HepG2 (cell line): Measurements from ENCODE around the gene FMN2. TPM values are rescaled to one million over a fixed set of nuclear protein-coding genes. Genes with fewer than 3 reads are reported as not detected.

Source experiments
- ATAC-seq: fragments of 200-7000 bp; cut with Tn5 transposase; 3 replicates; pipeline ENCODE4 v1.9.1; 2020; ENCODE audit warnings: mild to moderate bottlenecking, moderate library complexity
- BruUV-seq: library from RNA; stranded (reverse); fragments of 400-500 nt; replicated peaks from 2 replicates; lab custom pipeline; 2021; lab: Mats Ljungman, UMichigan
- CTCF ChIA-PET: fragments of 300-600 bp; formaldehyde crosslinking; extraction: SDS; loops from one replicate; lab custom pipeline; 2021; ENCODE audit warnings: low total read pairs, inconsistent platforms, low intra/inter-chr PET ratio; lab: Yijun Ruan, JAX
- POLR2A ChIA-PET: fragments of 350-600 bp; sonication (Branson Sonifier 250); formaldehyde crosslinking; loops from one replicate; lab custom pipeline; 2020; ENCODE audit warnings: antibody characterized with exemption, inconsistent platforms; lab: Yijun Ruan, JAX
- DNase-seq: peaks from one replicate; pipeline ENCODE4 v3.0.0-alpha.2; 2015; ENCODE audit warnings: low spot score
- FAIRE-seq: peaks from 3 replicates; lab custom pipeline; 2011; peaks lifted over from hg19 to GRCh38; lab: Jason Lieb, UNC
- H2AFZ ChIP-seq: one replicate; pipeline ENCODE4 v1.6.1; 2011; ENCODE audit warnings: low read length, inconsistent platforms
- H3K27ac ChIP-seq: fragments of 300-600 bp; 3 replicates; pipeline ENCODE4 v1.8.0; 2011; ENCODE audit warnings: mixed run types, mild to moderate bottlenecking, mixed read lengths, low read length, inconsistent platforms; ENCODE audit not compliant: insufficient read depth; ENCODE audit errors: extremely low read length
- H3K27me3 ChIP-seq, 2 experiments: fragments of 200-600 bp in 1 of 2; 2 replicates in 1 of 2; 3 replicates in 1 of 2; pipeline versions ENCODE4 v1.6.0 to v1.8.0; 2011; ENCODE audit warnings: low read length in 2 of 2, mild to moderate bottlenecking in 2 of 2, moderate library complexity in 2 of 2, inconsistent platforms in 1 of 2; ENCODE audit not compliant: insufficient read depth in 2 of 2, control insufficient read depth in 1 of 2
- H3K36me3 ChIP-seq, 2 experiments: fragments of 200-600 bp in 1 of 2; replicated peaks in 1 of 2; 2 replicates in 1 of 2; 3 replicates in 1 of 2; pipeline versions ENCODE4 v1.5.1 to v1.8.0; 2011; ENCODE audit warnings: low read length in 2 of 2, inconsistent platforms in 1 of 2; ENCODE audit not compliant: insufficient read depth in 2 of 2, control insufficient read depth in 1 of 2
- H3K4me1 ChIP-seq: 2 replicates; pipeline ENCODE4 v1.5.1; 2012; ENCODE audit warnings: low read length, inconsistent platforms; ENCODE audit not compliant: insufficient read depth
- H3K4me2 ChIP-seq: 2 replicates; pipeline ENCODE4 v1.6.0; 2011; ENCODE audit warnings: low read depth, low read length, inconsistent platforms
- H3K4me3 ChIP-seq, 3 experiments: fragments of 200-600 bp in 1 of 3; sonication (generic), shearing (Covaris generic) in 1 of 3; replicated peaks in 1 of 3; 2 replicates each; pipeline ENCODE4 v1.5.1; 2011 to 2016; ENCODE audit warnings: low read length in 3 of 3, inconsistent platforms in 2 of 3, low read depth in 2 of 3, mild to moderate bottlenecking in 2 of 3, control low read depth in 1 of 3, mixed read lengths in 1 of 3; ENCODE audit not compliant: insufficient read depth in 1 of 3
- H3K79me2 ChIP-seq: one replicate; pipeline ENCODE4 v1.6.1; 2011; ENCODE audit warnings: low read length, inconsistent platforms; ENCODE audit not compliant: insufficient read depth
- H3K9ac ChIP-seq: 2 replicates; pipeline ENCODE4 v1.6.0; 2011; ENCODE audit warnings: mild to moderate bottlenecking, low read depth, low read length, inconsistent platforms; ENCODE audit not compliant: insufficient read depth
- H3K9me3 ChIP-seq: 2 replicates; pipeline ENCODE4 v1.5.1; 2012; ENCODE audit warnings: mild to moderate bottlenecking, low read length
- H4K20me1 ChIP-seq: 2 replicates; pipeline ENCODE4 v1.6.0; 2011; ENCODE audit warnings: inconsistent platforms, mild to moderate bottlenecking, low read length, moderate library complexity; ENCODE audit not compliant: insufficient read depth
- NR2F6 ChIP-seq, 2 experiments: IDR thresholded peaks; 2 replicates each; pipeline ENCODE4 v1.6.1; 2016; ENCODE audit warnings: antibody characterized with exemption in 1 of 2, mild to moderate bottlenecking in 1 of 2
- SOX5 ChIP-seq: IDR thresholded peaks from 2 replicates; pipeline ENCODE4 v1.6.1; 2016; ENCODE audit warnings: borderline replicate concordance
- ZNF382 ChIP-seq: sonication (generic); formaldehyde crosslinking; IDR thresholded peaks from 2 replicates; pipeline ENCODE4 v1.5.0; 2020; ENCODE audit warnings: missing genetic modification reagents, mild to moderate bottlenecking, borderline replicate concordance
- ZNF703 ChIP-seq: sonication (generic); formaldehyde crosslinking; IDR thresholded peaks from 2 replicates; pipeline ENCODE4 v1.5.1; 2020; ENCODE audit warnings: missing genetic modification reagents, mild to moderate bottlenecking, moderate library complexity, borderline replicate concordance
- WGBS: methylation state at CpG from one replicate; pipeline ENCODE4 v1.1.6; 2017; ENCODE audit warnings: low lambda C conversion rate; 5-methylcytosine and 5-hydroxymethylcytosine counted together
- in situ Hi-C: cut with HindIII; loops from 2 replicates; pipeline ENCODE4 v1.10.0; 2017; ENCODE audit warnings: low pct_unique_long_range_greater_than_20kb; ENCODE audit not compliant: extremely low pct_ligation_motif_present
- intact Hi-C: fragments of 100-400 bp; cut with micrococcal nuclease; formaldehyde crosslinking; loops from one replicate; pipeline ENCODE4 v1.10.0; 2022; ENCODE audit not compliant: unreplicated experiment
- polyA plus RNA-seq, 8 experiments: library from polyadenylated mRNA; depleted of rRNA in 3 of 8; stranded (reverse) in 7 of 8; unstranded in 1 of 8; fragments of >200 nt; fragmentation: Illumina TruSeq in 4 of 8; extraction: Trizol in 4 of 8; gene quantifications; 2 replicates each; pipeline versions ENCODE4 v1.2.1 to v1.2.3, GENCODE V29; 2011 to 2016; ENCODE audit warnings: low read depth in 4 of 8, missing spikeins in 1 of 8, mixed read lengths in 1 of 8; ENCODE audit not compliant: insufficient read depth in 1 of 8
- total RNA-seq, 5 experiments: library from RNA; depleted of rRNA; stranded (reverse); fragments of >200 nt; fragmentation: Illumina TruSeq; extraction: Trizol; gene quantifications; 2 replicates each; pipeline ENCODE4 v1.2.3, GENCODE V29; 2016; ENCODE audit warnings: low read depth in 1 of 5
- TF ChIP-seq, protein P1 (sequence below): sonication (generic); formaldehyde crosslinking; IDR thresholded peaks from 2 replicates; pipeline ENCODE4 v1.5.1; 2020; ENCODE audit warnings: mild to moderate bottlenecking, missing genetic modification reagents, borderline replicate concordance

Gene FMN2
- total and polyA plus RNA-seq, 2 of the 13 experiments (the other 11 are each of a cell fraction or from before 2014, with no cell fraction given) = not detected

- Histone ChIP-seq H3K27ac (no peak overlapping the region), H3K27me3 (no peaks in the 10 kb centered on the region), H2AFZ (no peak overlapping the region), H3K9me3 (no peaks in the 10 kb centered on the region), H3K36me3 (no peaks in the 10 kb centered on the region), H3K79me2 (no peaks in the 10 kb centered on the region), H3K9ac (no peak overlapping the region), H4K20me1 (no peaks in the 10 kb centered on the region), H3K4me1 (no peaks in the 10 kb centered on the region), H3K4me2 (no peak overlapping the region), H3K4me3 (no peak overlapping the region)
- under 1% methylated on average over 3 of the region's 3 CpGs for WGBS
- POLR2A ChIA-PET = no interaction called here
- TF ChIP-seq, protein P1, sequence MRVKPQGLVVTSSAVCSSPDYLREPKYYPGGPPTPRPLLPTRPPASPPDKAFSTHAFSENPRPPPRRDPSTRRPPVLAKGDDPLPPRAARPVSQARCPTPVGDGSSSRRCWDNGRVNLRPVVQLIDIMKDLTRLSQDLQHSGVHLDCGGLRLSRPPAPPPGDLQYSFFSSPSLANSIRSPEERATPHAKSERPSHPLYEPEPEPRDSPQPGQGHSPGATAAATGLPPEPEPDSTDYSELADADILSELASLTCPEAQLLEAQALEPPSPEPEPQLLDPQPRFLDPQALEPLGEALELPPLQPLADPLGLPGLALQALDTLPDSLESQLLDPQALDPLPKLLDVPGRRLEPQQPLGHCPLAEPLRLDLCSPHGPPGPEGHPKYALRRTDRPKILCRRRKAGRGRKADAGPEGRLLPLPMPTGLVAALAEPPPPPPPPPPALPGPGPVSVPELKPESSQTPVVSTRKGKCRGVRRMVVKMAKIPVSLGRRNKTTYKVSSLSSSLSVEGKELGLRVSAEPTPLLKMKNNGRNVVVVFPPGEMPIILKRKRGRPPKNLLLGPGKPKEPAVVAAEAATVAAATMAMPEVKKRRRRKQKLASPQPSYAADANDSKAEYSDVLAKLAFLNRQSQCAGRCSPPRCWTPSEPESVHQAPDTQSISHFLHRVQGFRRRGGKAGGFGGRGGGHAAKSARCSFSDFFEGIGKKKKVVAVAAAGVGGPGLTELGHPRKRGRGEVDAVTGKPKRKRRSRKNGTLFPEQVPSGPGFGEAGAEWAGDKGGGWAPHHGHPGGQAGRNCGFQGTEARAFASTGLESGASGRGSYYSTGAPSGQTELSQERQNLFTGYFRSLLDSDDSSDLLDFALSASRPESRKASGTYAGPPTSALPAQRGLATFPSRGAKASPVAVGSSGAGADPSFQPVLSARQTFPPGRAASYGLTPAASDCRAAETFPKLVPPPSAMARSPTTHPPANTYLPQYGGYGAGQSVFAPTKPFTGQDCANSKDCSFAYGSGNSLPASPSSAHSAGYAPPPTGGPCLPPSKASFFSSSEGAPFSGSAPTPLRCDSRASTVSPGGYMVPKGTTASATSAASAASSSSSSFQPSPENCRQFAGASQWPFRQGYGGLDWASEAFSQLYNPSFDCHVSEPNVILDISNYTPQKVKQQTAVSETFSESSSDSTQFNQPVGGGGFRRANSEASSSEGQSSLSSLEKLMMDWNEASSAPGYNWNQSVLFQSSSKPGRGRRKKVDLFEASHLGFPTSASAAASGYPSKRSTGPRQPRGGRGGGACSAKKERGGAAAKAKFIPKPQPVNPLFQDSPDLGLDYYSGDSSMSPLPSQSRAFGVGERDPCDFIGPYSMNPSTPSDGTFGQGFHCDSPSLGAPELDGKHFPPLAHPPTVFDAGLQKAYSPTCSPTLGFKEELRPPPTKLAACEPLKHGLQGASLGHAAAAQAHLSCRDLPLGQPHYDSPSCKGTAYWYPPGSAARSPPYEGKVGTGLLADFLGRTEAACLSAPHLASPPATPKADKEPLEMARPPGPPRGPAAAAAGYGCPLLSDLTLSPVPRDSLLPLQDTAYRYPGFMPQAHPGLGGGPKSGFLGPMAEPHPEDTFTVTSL (CRISPR knock-in tag) = no peak
- TF ChIP-seq SOX5 (CRISPR knock-in tag) (no peak), ZNF703 (no peak), NR2F6 (IDR thresholded peaks at IDR 0.05) (no peak), NR2F6 (CRISPR knock-in tag; IDR thresholded peaks at IDR 0.05) (no peak), ZNF382 (CRISPR knock-in tag) (no peak)
- intact Hi-C loops (no loop called here), in situ Hi-C loops (no loop called here)
- no peak for DNase-seq
- CTCF ChIA-PET = no interaction called here
- no peak for ATAC-seq
- no peak for FAIRE-seq
- BruUV-seq = no TSS peak
Observed at GRCh38 chr1:240314845-240315801, 223.4 kb downstream of the FMN2 start.
